Endothelial cell of umbilical vein (primary cell): ENCODE data around the gene NFATC3. TPM values are rescaled to one million over a fixed set of nuclear protein-coding genes. Genes with fewer than 3 reads are reported as not detected.

Source experiments
- BruUV-seq: library from RNA; stranded (reverse); fragments of 400-500 nt; replicated peaks from 2 replicates; lab custom pipeline; 2021; lab: Mats Ljungman, UMichigan
- CTCF ChIA-PET: fragments of 300-600, 350-600 bp; sonication (Branson Sonifier 250); formaldehyde crosslinking; loops from one replicate; lab custom pipeline; 2021; ENCODE audit warnings: antibody characterized with exemption, inconsistent platforms; lab: Charles Lee
- POLR2A ChIA-PET: fragments of 300-600, 350-600 bp; sonication (Branson Sonifier 250); formaldehyde crosslinking; loops from one replicate; lab custom pipeline; 2021; ENCODE audit warnings: antibody characterized with exemption, inconsistent platforms; lab: Charles Lee
- DNase-seq: peaks from one replicate; pipeline ENCODE4 v3.0.0-alpha.2; 2011; ENCODE audit warnings: low read depth, low spot score
- FAIRE-seq: peaks from 2 replicates; lab custom pipeline; 2011; peaks lifted over from hg19 to GRCh38; lab: Jason Lieb, UNC
- H2AFZ ChIP-seq: 2 replicates; pipeline ENCODE4 v1.6.0; 2012; ENCODE audit warnings: low read depth, low read length, control low read depth, inconsistent platforms
- H3K27ac ChIP-seq: 2 replicates; pipeline ENCODE4 v1.5.1; 2011; ENCODE audit warnings: low read depth, mild to moderate bottlenecking, control low read depth, low read length, moderate library complexity; ENCODE audit not compliant: insufficient read depth
- H3K27me3 ChIP-seq, 2 experiments: 2 replicates each; pipeline versions ENCODE4 v1.6.0 to v1.6.1; 2011; ENCODE audit warnings: low read length in 2 of 2, mixed read lengths in 1 of 2; ENCODE audit not compliant: control insufficient read depth in 2 of 2, insufficient read depth in 2 of 2
- H3K36me3 ChIP-seq, 2 experiments: 2 replicates in 1 of 2; 3 replicates in 1 of 2; pipeline ENCODE4 v1.5.1; 2011; ENCODE audit warnings: low read length in 2 of 2, mild to moderate bottlenecking in 1 of 2, moderate library complexity in 1 of 2; ENCODE audit not compliant: control insufficient read depth in 2 of 2, insufficient read depth in 2 of 2; ENCODE audit errors: extremely low read depth in 1 of 2
- H3K4me1 ChIP-seq: 3 replicates; pipeline ENCODE4 v1.5.1; 2011; ENCODE audit warnings: mild to moderate bottlenecking, low read length; ENCODE audit not compliant: control insufficient read depth, insufficient read depth; ENCODE audit errors: extremely low read depth
- H3K4me2 ChIP-seq: 2 replicates; pipeline ENCODE4 v1.6.1; 2011; ENCODE audit warnings: low read length, control low read depth, mixed read lengths; ENCODE audit not compliant: insufficient read depth
- H3K4me3 ChIP-seq, 3 experiments: fragments of 200-600 bp in 1 of 3; sonication (generic), shearing (Covaris generic) in 1 of 3; replicated peaks in 1 of 3; 2 replicates each; pipeline ENCODE4 v1.5.1; 2011 to 2016; ENCODE audit warnings: control low read depth in 3 of 3, low read length in 3 of 3, mild to moderate bottlenecking in 2 of 3, inconsistent platforms in 1 of 3, low read depth in 1 of 3, moderate library complexity in 1 of 3; ENCODE audit not compliant: insufficient read depth in 1 of 3
- H3K79me2 ChIP-seq: 2 replicates; pipeline ENCODE4 v1.6.0; 2012; ENCODE audit warnings: low read length, inconsistent platforms; ENCODE audit not compliant: control insufficient read depth, insufficient read depth
- H3K9ac ChIP-seq: replicated peaks from 2 replicates; pipeline ENCODE3; 2011; ENCODE audit warnings: low read length, control low read depth; ENCODE audit not compliant: insufficient read depth; ENCODE audit errors: extremely low read depth
- H3K9me1 ChIP-seq: replicated peaks from 3 replicates; pipeline ENCODE4 v1.6.0; 2011; ENCODE audit warnings: mild to moderate bottlenecking, low read length; ENCODE audit not compliant: control insufficient read depth, insufficient read depth; ENCODE audit errors: extremely low read depth
- H3K9me3 ChIP-seq: replicated peaks from 2 replicates; pipeline ENCODE4 v1.5.1; 2012; ENCODE audit warnings: low read length, inconsistent platforms; ENCODE audit not compliant: control insufficient read depth, insufficient read depth
- H4K20me1 ChIP-seq: replicated peaks from 2 replicates; pipeline ENCODE3; 2011; ENCODE audit warnings: mild to moderate bottlenecking, low read length; ENCODE audit not compliant: control insufficient read depth, insufficient read depth; ENCODE audit errors: extremely low read depth
- EZH2 ChIP-seq: IDR thresholded peaks from 2 replicates; pipeline ENCODE4 v1.6.1; 2012; ENCODE audit warnings: borderline replicate concordance, low read depth, mild to moderate bottlenecking, moderate library complexity, low read length, inconsistent platforms; ENCODE audit not compliant: severe bottlenecking
- FOS ChIP-seq: IDR thresholded peaks from 2 replicates; pipeline ENCODE4 v1.6.1; 2011; ENCODE audit warnings: mild to moderate bottlenecking, low read length, moderate library complexity, borderline replicate concordance; ENCODE audit not compliant: insufficient read depth
- GATA2 ChIP-seq: IDR thresholded peaks from 2 replicates; pipeline ENCODE4 v1.7.0; 2011; ENCODE audit warnings: low read depth, mild to moderate bottlenecking, moderate library complexity, mixed read lengths, low read length; ENCODE audit not compliant: insufficient read length, insufficient read depth
- JUN ChIP-seq: IDR thresholded peaks from 2 replicates; pipeline ENCODE4 v1.6.1; 2011; ENCODE audit warnings: borderline replicate concordance, low read depth; ENCODE audit not compliant: insufficient read length, insufficient read depth
- MYC ChIP-seq: IDR thresholded peaks from one replicate; pipeline ENCODE4 v1.6.1; 2011; ENCODE audit warnings: mild to moderate bottlenecking, low read depth, low read length
- POLR2A ChIP-seq: IDR thresholded peaks from 2 replicates; pipeline ENCODE4 v1.6.1; 2012; ENCODE audit warnings: low read depth, mild to moderate bottlenecking, control low read depth, low read length
- POLR2AphosphoS5 ChIP-seq: IDR thresholded peaks from 2 replicates; pipeline ENCODE4 v1.6.1; 2012; ENCODE audit warnings: low read depth, mild to moderate bottlenecking, control low read depth, low read length, moderate library complexity; ENCODE audit not compliant: insufficient read depth
- dilution Hi-C: fragments of 300-500 bp; cut with MboI; formaldehyde crosslinking; loops from one replicate; pipeline ENCODE4 v1.15.0; 2019; ENCODE audit warnings: low sequenced_read_pairs; ENCODE audit not compliant: extremely low pct_ligation_motif_present
- intact Hi-C: fragments of 100-400 bp; cut with micrococcal nuclease; formaldehyde crosslinking; loops from one replicate; pipeline ENCODE4 v1.10.0; 2022
- polyA plus RNA-seq, 4 experiments: library from polyadenylated mRNA; depleted of rRNA in 3 of 4; stranded (reverse) in 3 of 4; unstranded in 1 of 4; fragments of >200 nt; gene quantifications; 2 replicates each; pipeline versions ENCODE4 v1.2.1 to v1.2.3, GENCODE V29; 2011 to 2012; ENCODE audit warnings: missing spikeins in 1 of 4
- total RNA-seq: library from RNA; stranded (reverse); gene quantifications from 2 replicates; pipeline ENCODE4 v1.2.3, GENCODE V29; 2021
- TF ChIP-seq, protein P1 (sequence below), 2 donors: IDR thresholded peaks; 1 replicate in 1 of 2; 2 replicates in 1 of 2; pipeline ENCODE4 v1.5.1; 2011; ENCODE audit warnings: low read length in 2 of 2, mild to moderate bottlenecking in 2 of 2, moderate library complexity in 2 of 2, control low read depth in 1 of 2, inconsistent platforms in 1 of 2, low read depth in 1 of 2; ENCODE audit not compliant: insufficient read depth in 1 of 2; ENCODE audit errors: extremely low read depth in 1 of 2
- TF ChIP-seq, protein P2 (sequence below): IDR thresholded peaks from 2 replicates; pipeline ENCODE4 v1.6.1; 2011; ENCODE audit not compliant: insufficient read depth, insufficient read length

The NFATC3 gene
- total and polyA plus RNA-seq, 2 donors (not counting 3 experiments of a cell fraction or from before 2014, with no cell fraction given), result 15.6 to 33.1 TPM

DNA sequence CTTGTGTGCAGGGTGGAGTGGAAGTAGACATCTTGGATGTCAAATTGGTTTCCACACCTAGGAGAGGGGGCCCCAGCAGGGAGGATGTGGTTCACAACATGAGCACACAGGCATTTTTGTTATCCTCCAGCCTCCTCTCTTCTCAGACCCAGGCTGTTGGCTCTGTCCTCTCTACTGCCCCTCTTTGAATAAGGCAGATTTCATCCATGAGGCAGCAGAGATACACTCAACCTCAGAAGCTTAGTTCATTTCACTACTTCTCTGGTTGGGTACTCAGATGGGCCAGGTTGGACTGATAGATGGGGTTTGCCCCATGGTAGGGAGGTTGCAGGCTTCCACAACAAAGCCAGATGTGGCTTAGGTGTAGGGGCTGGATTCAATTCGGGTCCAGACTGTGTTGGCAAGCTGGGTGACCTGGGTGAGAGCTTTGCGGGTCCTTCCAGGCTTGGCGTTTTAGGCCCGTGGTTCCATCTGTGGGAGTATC lies 22.2 kb upstream of the NFATC3 start:
- TF ChIP-seq EZH2, result no peak
- TF ChIP-seq, protein P1, sequence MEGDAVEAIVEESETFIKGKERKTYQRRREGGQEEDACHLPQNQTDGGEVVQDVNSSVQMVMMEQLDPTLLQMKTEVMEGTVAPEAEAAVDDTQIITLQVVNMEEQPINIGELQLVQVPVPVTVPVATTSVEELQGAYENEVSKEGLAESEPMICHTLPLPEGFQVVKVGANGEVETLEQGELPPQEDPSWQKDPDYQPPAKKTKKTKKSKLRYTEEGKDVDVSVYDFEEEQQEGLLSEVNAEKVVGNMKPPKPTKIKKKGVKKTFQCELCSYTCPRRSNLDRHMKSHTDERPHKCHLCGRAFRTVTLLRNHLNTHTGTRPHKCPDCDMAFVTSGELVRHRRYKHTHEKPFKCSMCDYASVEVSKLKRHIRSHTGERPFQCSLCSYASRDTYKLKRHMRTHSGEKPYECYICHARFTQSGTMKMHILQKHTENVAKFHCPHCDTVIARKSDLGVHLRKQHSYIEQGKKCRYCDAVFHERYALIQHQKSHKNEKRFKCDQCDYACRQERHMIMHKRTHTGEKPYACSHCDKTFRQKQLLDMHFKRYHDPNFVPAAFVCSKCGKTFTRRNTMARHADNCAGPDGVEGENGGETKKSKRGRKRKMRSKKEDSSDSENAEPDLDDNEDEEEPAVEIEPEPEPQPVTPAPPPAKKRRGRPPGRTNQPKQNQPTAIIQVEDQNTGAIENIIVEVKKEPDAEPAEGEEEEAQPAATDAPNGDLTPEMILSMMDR (IDR thresholded peaks at IDR 0.05; ENCODE audit: extremely low read depth in 1 of 2, insufficient read depth in 1 of 2, low read depth in 1 of 2, low read length in 2 of 2), result no peak
- no peak for TF ChIP-seq POLR2AphosphoS5
- TF ChIP-seq JUN, result no peak
- TF ChIP-seq GATA2, result no peak
- TF ChIP-seq, protein P2, sequence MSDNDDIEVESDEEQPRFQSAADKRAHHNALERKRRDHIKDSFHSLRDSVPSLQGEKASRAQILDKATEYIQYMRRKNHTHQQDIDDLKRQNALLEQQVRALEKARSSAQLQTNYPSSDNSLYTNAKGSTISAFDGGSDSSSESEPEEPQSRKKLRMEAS, result no peak
- TF ChIP-seq MYC, result no peak
- TF ChIP-seq FOS, result no peak
- TF ChIP-seq POLR2A, result no peak
- intact Hi-C loops (loop anchor here (5.0 kb wide), 1 partner anchor 181 kb away; the partner anchor contains the start of gene NRN1L), dilution Hi-C loops (no loop called here)
- DNase-seq (no peak), FAIRE-seq (no peak)
- no peak overlapping the region for H3K9ac ChIP-seq
- H4K20me1 ChIP-seq, result no peaks in the 10 kb centered on the region
- BruUV-seq, result no TSS peak
- peaks cover 0 to 2% of the 10 kb centered on the region in 2 experiments for H3K36me3 ChIP-seq
- CTCF ChIA-PET, result interaction anchor here (1.0 to 5.4 kb wide), 4 partner anchors 17 to 247 kb away, joined by 3 to 34 read pairs (median 10); partner anchors contain the start of gene NFATC3
- H3K4me1 ChIP-seq, result peaks cover 26% of the 10 kb centered on the region
- no peak overlapping the region for H3K4me2 ChIP-seq
- H3K27me3 ChIP-seq, result no peaks in the 10 kb centered on the region
- POLR2A ChIA-PET, result no interaction called here
- no peaks in the 10 kb centered on the region for H3K9me1 ChIP-seq
- no peak overlapping the region for H3K27ac ChIP-seq
- H3K4me3 ChIP-seq, result no peak overlapping the region
- H3K79me2 ChIP-seq, result no peaks in the 10 kb centered on the region
- no peaks in the 10 kb centered on the region for H3K9me3 ChIP-seq
- H2AFZ ChIP-seq, result no peak overlapping the region
